Measurements from ENCODE around the gene GRID1. TPM values are rescaled to one million over a fixed set of nuclear protein-coding genes. Genes with fewer than 3 reads are reported as not detected.

The GRID1 gene
- total RNA-seq, 1 donor from 2014 or later, result not detected

GRCh38 chr10:85596389-85596788 is 770.2 kb downstream of the GRID1 start:
- no peaks in the 10 kb centered on the region for H3K36me3 Mint-ChIP-seq (ENCODE audit: low read depth)
- no peak for DNase-seq
- no peak for TF ChIP-seq CTCF (IDR thresholded peaks at IDR 0.05)
- no peak for ATAC-seq (ENCODE audit: low read depth)
- H3K4me1 Mint-ChIP-seq, result no peaks in the 10 kb centered on the region
- ChIA-PET POLR2A (no interaction called here), CTCF (no interaction called here)
- H3K27ac Mint-ChIP-seq, result no peak overlapping the region
- no peak overlapping the region for H3K4me3 Mint-ChIP-seq
- H3K9me3 Mint-ChIP-seq, result no peaks in the 10 kb centered on the region
- intact Hi-C loops (cut with micrococcal nuclease), result no loop called here
- H3K27me3 Mint-ChIP-seq, result no peaks in the 10 kb centered on the region

- Mint-ChIP-seq H3K27ac (no peak overlapping the region), H3K4me3 (no peak overlapping the region), H3K27me3 (no peaks in the 10 kb centered on the region), H3K4me1 (no peaks in the 10 kb centered on the region), H3K36me3 (ENCODE audit: low read depth) (no peaks in the 10 kb centered on the region), H3K9me3 (no peaks in the 10 kb centered on the region)
- TF ChIP-seq CTCF (IDR thresholded peaks at IDR 0.05), result no peak
- POLR2A ChIA-PET, result no interaction called here
- intact Hi-C loops (cut with micrococcal nuclease), result no loop called here
- CTCF ChIA-PET, result no interaction called here
- no peak for DNase-seq
- ATAC-seq (ENCODE audit: low read depth), result no peak
Observed at GRCh38 chr10:85594239-85594638, 772.4 kb downstream of the GRID1 start.

GRCh38 chr10:85593226-85593772 is 773.3 kb downstream of the GRID1 start:
- Mint-ChIP-seq H3K4me3 (no peak overlapping the region), H3K27me3 (no peaks in the 10 kb centered on the region), H3K9me3 (no peaks in the 10 kb centered on the region), H3K36me3 (ENCODE audit: low read depth) (no peaks in the 10 kb centered on the region), H3K4me1 (no peaks in the 10 kb centered on the region), H3K27ac (no peak overlapping the region)
- no peak for ATAC-seq (ENCODE audit: low read depth)
- POLR2A ChIA-PET, result no interaction called here
- no peak for TF ChIP-seq CTCF (IDR thresholded peaks at IDR 0.05)
- intact Hi-C loops (cut with micrococcal nuclease), result no loop called here
- no peak for DNase-seq
- CTCF ChIA-PET, result no interaction called here

- CTCF ChIA-PET, result no interaction called here
- DNase-seq, result no peak
- peaks cover 2% of the 10 kb centered on the region for H3K27me3 Mint-ChIP-seq
- H3K4me1 Mint-ChIP-seq, result no peaks in the 10 kb centered on the region
- intact Hi-C loops (cut with micrococcal nuclease), result no loop called here
- ATAC-seq (ENCODE audit: low read depth), result no peak
- POLR2A ChIA-PET, result no interaction called here
- H3K36me3 Mint-ChIP-seq (ENCODE audit: low read depth), result no peaks in the 10 kb centered on the region
- H3K4me3 Mint-ChIP-seq, result no peak overlapping the region
- TF ChIP-seq CTCF (IDR thresholded peaks at IDR 0.05), result no peak
- no peak overlapping the region for H3K27ac Mint-ChIP-seq
- H3K9me3 Mint-ChIP-seq, result no peaks in the 10 kb centered on the region
Observed at GRCh38 chr10:85581371-85581770, 785.2 kb downstream of the GRID1 start.

GRCh38 chr10:85580585-85580984 is 786.0 kb downstream of the GRID1 start:
- Mint-ChIP-seq H3K27ac (no peak overlapping the region), H3K36me3 (ENCODE audit: low read depth) (no peaks in the 10 kb centered on the region), H3K4me1 (no peaks in the 10 kb centered on the region), H3K9me3 (no peaks in the 10 kb centered on the region), H3K4me3 (no peak overlapping the region), H3K27me3 (peaks cover 5% of the 10 kb centered on the region)
- TF ChIP-seq CTCF (IDR thresholded peaks at IDR 0.05), result no peak
- DNase-seq (no peak), ATAC-seq (ENCODE audit: low read depth) (no peak)
- POLR2A ChIA-PET, result no interaction called here
- intact Hi-C loops (cut with micrococcal nuclease), result no loop called here
- CTCF ChIA-PET, result no interaction called here

Measured in activated B cell treated with CpG ODN at 0.5 μM for 24 hours (primary cell).